Medulla oblongata (tissue), 1 donor: ENCODE measurements around the gene FXYD7.
"Not testable (repeated sequence)": the region's sequence is repeated elsewhere in the genome, so short reads cannot be mapped to it uniquely, and the experiment has no call there.

Experiments used
- DNase-seq: peaks from one replicate; pipeline ENCODE4 v3.0.0-alpha.2; 2015; ENCODE audit errors: extremely low spot score

Gene FXYD7

DNA sequence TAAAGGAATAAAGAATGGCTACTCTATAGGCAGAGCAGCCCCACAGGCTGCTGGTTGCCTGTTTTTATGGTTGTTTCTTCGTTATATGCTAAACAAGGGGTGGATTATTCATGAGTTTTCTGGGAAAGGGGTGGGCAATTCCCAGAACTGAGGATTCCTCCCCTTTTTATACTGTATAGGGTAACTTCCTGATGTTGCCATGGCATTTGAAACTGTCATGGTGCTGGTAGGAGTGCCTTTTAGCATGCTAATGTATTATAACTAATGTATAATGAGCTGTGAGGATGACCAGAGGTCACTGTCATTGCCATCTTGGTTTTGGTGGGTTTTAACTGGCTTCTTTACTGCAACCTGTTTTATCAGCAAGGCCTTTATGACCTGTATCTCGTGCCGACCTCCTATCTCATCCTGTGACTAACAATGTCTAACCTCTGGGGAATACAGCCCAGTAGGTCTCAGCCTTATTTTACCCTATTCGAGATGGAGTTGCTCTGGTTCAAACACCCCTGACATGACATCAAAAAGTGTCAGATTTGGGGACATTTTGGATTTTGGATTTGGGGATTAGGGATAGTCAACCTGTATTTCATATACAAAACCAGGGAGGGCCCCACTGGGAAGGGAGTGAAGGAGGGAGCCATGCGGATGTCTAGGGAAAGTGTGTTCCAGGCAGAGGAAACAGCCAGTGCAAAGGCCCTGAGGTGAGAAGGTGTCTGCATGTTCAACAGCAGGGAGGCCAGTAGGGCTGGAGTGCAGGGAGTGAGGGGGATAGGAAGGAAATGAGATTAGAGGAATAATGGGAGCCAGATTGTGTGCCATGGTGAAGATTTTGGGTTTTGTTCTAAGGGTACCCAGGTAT lies 22.4 kb downstream of the FXYD7 start:
- no peak for DNase-seq

DNA sequence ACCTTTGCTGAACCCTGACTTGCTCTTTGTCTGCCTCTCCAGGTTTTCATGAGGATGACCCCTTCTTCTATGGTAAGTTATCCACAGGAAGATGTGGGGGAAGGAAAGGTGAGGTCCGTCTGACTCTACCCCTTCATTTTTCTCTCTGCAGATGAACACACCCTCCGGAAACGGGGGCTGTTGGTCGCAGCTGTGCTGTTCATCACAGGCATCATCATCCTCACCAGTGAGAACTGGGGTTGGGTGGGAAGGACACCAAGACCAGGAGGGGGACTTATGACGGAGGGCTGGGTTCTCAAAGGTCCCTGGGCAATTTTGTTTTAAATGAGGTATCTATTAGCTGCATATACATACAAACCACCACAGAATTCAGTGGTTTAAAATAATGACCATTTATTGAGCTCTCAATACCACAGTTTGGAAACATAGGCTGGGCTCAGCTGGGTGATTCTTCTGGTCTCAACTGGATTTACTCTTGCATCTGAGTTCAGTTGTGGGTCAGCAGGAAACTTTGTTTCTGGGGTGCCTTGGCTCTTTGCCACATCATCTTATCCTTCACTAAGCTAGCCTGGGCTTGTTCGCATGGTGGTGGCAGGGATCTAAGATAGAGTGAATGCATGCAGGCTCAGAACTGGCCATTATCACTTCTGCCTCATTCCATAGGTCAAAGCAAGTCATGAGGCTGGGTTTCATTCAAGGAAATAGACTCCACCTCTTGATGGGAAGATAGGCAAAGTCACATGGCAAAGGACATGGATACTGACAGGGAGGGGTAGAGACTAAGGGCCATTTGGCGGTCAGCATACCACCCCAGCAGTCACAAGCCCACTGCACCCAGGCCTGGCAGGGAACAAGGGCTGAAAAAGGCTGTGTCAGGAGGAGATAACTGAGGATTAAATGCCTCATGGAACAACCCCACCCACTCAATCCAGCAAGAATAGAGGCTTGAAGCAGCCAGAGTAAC lies 23.3 kb downstream of the FXYD7 start:
- no peak for DNase-seq

DNA sequence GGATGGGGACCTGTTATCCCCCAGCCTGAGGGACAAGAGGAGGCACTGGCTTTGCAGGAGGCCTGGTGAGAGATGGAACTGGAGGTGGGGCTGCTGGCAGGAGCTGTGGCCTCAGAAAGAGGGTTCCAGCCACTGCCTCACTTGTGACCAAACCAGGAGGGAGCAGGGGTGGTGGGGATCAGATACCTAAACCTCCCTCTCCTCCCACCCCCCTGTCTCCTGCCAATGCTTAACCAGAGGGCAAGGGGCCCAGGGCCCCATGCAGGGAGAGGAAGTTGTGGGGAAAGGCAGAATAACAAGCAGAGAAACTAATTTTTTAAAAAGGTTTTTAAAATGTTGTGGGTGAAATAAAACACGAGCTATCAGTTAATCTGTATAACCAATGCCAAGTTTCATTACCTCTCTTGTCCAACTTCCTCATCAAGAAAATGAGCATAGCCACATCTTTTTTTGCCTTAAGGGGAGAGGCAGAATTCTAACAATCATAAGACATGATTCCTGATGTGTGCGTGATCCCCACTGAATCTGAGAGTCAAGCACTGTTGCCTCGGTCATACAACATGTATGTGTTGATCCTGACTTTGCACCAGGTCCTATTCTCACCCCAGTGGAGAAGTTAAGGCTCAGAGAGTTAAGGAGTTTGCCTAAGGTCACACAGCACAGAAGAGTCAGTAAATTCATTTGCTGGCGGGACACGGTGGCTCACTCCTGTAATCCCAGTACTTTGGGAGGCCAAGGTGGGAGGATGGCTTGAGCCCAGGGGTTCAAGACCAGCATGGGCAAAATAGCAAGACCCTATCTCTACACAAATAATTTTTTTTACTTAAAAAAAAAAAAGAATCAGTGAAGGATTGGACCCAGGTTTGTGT lies 24.4 kb downstream of the FXYD7 start:
- peak; percentile 64 for DNase-seq

DNA sequence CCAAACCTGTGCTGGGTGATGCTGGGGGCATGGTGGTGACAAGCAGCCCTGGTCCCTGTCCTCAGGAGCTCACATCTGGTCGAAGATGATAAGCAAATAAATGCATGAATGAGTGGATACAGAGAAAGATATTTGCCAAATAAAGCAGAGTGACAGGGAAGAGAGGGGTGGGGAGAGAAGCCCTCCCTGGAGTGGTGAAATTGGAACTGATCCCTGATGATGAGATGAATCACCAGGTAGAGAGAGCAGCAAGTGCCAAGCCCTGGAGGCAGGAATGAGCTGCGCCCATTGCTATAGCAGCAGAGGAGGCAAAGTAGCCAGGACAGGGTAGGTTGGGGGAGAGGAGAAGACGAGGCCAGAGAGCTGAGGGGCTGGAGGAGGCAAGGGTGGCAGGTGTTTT lies 25.1 kb downstream of the FXYD7 start:
- no peak for DNase-seq

DNA sequence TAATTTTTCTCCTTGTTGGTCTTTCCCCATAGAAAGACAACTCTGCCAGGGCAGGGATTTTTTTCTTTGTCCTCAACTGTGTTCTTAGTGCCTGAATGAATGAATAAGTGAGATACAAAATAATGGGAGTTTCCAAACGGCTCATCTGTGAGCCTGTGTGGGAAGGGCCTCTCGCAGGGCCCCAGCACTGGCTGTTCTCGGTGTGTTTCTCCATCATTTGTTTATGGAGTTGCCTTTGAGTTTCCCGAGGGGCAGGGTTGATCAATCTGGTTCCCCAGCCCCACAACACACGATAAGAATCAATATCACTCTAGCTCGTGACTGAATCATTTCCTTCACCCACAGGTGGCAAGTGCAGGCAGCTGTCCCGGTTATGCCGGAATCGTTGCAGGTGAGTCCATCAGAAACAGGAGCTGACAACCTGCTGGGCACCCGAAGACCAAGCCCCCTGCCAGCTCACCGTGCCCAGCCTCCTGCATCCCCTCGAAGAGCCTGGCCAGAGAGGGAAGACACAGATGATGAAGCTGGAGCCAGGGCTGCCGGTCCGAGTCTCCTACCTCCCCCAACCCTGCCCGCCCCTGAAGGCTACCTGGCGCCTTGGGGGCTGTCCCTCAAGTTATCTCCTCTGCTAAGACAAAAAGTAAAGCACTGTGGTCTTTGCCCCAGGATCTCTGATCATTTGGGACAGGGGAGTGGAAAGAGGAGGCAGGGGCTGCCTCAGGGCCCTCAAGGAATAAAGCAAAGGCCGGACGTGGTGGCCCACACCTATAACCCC lies 26.4 kb downstream of the FXYD7 start:
- no peak for DNase-seq

DNA sequence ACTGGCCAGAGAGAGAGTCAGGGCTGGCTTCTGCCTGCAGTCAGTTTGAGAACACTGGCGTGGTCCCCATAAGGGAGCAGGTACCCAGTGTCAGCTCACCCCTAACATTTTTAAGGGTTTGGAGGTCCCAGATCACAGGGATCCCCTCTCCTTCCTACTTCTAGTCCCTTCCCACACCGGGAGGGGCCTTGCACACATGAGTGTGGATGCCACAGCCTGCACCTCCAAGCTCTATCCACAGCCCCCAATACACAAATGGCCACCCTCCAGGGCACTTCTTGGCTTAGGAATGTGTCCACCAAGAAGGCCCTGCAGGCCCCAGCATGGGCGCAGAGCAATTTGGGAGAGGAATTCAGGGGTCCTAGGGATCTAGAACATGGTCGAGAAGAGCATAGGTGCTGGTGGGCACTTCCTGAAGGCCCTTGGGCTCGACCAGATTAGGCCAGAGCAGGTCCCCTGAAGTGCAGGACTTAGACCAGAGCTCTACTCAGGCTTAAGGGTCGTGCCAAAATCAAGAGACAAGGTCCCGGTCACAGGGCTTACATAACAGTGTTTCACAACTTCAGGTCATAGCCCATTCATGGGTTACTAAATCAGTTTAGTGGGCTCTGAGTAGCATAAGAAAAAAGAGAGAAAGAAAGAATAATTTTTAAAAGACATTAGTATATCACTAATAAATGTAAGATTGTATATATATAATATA lies 27.5 kb downstream of the FXYD7 start:
- DNase-seq = peak; percentile 44

DNA sequence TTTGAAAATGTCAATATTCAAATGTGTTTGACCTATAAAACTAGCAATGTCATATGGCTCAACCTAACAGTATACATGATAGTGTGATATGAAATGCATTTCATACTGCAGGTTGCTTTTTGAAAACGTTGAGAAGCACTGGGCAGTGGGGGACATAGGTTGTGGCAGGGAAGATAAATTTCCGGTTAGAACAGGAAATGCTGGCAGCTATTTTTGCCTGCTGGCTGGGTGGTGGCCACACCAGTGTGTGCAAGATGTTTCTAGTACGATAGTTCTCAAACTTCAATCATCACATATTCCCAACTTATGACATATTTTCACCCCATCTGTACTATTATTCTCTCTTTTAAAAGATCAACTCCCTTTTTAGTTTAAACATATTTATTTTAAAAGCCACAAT lies 28.7 kb downstream of the FXYD7 start:
- no peak for DNase-seq

DNA sequence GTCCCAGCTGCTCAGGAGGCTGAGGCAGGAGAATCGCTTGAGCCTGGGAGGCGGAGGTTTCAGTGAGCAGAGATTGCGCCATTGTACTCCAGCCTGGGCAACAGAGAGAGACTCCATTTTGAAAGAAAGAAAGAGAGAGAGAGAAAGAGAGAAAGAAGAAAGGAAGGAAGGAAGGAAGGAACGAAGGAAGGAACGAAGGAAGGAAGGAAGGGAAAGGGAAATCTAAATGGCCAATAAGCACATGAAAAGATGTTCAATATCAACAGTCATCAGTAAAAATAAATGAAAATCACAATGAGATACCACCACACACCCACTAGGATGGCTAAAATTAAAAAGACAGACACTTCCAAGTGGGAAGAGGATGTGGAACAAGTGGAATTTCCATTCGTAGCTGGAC lies 31.2 kb downstream of the FXYD7 start:
- no peak for DNase-seq

DNA sequence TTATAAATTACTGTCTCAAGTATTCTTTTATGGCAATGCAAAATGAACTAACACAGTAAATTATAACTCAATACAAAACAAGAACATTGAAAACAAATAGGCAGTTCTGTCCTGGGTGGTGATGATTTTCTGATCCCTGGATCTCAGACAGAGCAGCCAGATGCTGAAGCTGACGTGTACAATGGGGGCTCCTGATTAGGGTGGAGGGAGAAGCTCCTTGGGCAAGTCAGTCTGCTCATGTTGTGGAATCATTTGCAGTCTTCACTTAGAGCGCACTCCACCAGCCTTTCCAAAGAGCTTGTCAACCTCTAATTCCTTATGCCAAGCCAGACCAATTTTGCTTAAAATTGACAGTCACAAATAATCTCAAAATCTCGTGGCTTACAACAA lies 33.1 kb downstream of the FXYD7 start:
- no peak for DNase-seq

DNA sequence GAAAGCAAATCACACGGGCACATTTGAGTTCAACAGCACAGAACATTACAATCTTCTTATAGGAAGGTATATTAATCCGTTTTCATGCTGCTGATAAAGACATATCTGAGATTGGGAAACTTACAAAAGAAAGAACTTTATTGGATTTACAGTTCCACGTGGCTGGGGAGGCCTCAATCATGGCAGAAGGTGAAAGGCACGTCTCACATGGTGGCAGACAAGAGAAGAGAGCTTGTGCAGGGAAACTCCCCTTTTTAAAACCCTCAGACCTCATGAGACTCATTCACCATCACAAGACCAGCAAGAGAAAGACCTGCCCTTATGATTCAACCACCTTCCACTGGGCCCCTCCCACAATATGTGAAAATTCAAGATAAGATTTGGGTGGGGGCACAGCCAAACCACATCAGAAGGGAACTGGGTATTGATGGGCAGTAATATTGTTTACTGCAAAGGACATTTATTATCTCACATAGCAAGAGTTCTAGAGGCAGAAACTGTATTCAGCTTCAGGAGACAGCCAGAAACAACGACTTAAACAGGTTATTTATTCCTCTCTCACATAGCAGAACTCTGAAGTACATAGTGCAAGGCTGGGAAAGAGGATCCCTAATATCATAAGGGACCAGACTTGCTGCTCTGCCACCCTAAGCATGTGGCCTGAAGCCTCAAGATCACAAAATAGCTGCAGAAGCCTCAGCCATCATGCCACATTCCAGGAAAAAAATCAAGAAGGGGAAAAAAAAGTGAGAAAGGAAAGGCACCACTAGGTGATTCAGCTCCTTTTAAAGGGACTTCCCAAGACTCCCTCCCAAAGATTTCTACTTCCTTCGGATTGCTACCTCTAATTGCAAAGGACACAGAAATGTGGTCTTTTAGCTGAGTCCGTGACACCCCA lies 34.6 kb downstream of the FXYD7 start:
- DNase-seq = no peak

DNA sequence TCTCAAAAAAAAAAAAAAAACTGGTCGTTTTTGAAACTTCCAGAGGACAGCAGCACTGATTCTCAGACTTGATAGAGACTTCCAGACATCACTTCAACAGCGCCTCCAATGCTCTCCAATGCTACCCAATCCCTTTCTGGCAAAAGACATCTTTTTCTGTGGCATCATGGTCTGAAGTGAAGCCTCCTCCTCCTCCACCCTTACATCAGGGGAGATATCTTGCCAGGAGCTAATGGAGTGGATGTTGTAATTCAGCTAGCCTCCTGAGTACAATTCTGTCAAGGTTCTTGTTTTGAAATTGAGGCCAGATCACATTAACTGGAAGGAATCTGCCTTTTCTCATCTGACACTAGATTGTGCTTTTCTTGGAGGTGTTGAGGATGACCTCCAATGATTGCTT lies 35.6 kb downstream of the FXYD7 start:
- no peak for DNase-seq

DNA sequence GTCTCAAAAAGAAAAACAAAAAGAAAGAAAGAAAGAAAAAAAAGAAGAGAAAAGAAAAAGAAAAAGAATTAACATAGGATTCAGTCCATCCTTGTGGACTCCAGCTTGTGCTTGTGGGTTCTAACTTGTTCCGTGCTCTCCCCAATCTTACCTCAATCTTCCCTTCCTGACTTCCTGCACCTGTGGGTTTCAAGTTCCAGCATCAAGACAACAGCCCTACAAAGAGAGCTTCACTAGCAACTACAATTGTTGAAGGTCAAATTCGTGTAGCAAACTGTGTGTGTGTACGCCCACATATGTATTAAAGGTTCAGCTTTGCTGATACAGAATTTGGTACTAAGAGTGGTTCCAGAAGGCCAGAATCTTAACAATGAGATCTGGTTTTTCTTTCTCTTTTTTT lies 36.8 kb downstream of the FXYD7 start:
- DNase-seq = no peak

DNA sequence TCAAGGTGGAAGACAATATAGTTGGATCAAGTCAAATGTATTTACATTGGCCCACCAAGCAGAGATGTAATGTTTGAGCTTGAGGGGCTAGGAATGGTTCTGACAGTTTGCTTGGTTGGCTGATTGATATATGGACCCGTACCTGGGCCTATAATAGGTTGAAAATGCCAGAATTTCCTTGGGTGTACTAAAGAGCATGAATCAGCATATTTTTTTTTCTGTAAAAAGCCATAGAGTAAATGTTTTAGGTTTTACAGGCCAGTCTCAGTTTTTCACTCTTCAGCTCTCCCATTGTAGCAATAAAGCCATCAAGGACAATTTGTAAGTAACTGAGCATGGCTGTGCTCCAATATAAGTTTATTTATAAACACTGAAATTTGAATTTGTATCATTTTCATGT lies 38.3 kb downstream of the FXYD7 start:
- DNase-seq = no peak

DNA sequence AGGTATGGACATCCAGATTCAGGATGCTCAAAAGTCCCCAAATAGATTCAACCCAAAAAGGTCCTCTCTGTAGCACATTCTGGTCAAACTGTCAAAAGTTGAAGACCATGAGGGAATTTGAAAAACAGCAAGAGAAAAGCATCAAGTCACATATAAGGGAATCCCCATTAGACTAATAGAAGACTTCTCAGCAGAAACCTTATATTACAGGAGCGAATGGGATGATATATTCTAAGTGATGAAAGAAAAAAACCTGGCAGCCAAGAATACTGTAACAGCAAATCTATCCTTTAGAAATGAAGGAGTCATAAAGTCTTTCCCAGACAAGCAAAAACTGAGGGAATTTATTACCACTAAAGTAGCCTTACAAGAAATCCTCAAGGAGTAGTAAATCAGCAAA lies 41.2 kb downstream of the FXYD7 start:
- no peak for DNase-seq

DNA sequence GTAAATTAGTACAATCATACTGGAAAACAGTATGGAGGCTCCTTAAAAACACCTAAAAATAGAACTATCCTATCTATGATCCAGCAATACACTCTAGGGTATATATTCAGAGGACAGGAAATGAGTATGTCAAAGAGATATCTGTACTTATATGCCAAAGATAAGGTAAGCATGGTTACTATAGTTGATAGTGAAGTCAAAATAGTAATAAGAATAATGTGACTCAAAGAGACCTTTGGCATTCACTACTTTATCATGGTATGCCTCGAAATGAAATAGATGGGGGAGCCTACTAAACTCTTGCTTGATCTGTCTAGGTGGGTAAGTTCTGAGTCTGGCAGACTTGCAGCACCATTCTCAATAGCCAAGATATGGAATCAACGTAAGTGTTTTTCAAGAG lies 41.8 kb downstream of the FXYD7 start:
- DNase-seq = no peak

DNA sequence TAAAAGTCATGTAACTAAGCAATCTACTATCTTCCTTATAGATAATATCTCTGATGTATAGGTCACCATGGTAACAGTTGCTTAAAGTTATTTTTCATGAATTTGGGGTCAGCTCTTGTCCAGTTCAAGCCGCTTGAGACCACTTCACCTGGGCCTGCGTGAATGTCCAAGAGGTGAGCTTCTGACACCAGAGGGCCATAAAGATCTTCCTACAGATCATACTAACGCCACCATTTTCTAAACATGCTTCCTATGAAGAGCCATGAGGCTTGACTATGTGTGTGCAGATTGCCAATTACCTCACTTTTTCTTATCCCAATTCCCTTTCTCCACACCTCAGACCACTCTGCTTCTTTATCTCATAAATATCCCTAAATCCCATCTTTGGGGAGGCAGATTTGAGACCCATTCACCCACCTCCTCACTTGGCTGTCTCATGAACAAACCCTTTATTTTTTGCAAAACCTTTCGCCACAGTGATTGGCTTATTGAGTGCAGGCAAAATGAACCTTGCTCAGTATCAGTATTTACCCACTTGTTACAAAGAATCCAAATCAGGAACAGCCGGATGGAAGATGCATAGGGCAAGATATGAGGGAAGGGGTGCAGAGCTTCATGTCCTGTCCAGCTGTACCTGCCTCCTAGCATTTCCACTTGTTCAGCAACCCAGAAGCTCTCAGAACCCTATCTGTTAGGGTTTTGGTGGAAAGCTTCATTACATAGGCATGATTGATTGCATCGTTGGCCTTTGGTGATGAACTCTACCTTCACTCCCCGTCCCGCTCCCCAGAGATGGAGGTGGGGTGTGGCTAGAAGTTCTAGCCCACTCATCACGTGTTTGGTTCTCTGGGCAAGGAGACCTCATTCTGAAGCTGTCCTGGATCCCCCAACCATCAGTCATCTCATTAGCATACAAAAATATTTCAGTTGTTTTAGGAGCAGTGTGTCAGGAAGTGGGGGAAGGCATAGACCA lies 51.2 kb downstream of the FXYD7 start:
- DNase-seq = no peak

DNA sequence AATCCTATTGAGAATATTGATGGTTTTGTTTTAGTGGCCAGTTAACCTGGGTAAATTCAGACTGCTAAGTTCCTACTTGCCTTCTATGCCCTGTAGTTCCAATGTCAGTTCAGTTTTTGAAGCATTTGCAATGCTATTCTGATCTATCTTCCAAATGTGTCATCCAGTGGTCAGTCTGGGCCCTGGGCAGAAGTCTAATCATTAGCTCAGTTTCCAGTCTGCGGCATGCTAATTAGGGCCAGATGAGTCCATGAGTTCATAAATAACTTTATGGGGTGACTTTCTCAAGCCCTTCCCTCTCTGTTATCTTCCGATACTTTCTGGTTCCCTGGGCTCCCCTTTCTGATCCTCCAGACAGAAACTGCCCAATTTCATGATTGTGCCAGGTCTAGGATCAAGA lies 52.8 kb downstream of the FXYD7 start:
- no peak for DNase-seq

DNA sequence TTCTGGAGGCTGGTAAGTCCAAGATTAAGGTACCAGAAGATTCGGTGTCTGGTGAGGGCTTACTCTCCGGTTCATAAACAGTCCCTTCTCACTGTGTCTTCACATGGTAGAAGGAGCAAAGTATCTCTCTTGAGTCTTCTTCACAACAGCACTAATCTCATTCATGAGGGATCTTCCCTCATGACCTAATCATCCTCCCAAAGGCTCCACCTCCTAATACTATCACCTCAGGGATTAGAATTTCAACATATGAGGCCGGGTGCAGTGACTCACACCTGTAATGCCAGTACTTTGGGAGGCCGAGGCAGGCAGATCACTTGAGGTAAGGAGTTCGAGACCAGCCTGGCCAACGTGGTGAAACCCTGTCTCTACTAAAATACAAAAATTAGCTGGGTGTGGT lies 53.8 kb downstream of the FXYD7 start:
- DNase-seq = not testable (repeated sequence)
